ENCODE data around the gene MRPL52. TPM values are rescaled to one million over a fixed set of nuclear protein-coding genes. Genes with fewer than 3 reads are reported as not detected.

Gene MRPL52
- total RNA-seq, 1 experiment from 2014 or later, result 180 TPM

GRCh38 chr14:22819151-22819988, 10.3 kb upstream of the MRPL52 start:
- intact Hi-C loops (cut with micrococcal nuclease), result loop anchor here (10.0 kb wide), 1 partner anchor 165 kb away; no protein-coding TSS in a partner anchor
- H3K9me3 ChIP-seq (ENCODE audit: low read length), result no peaks in the 10 kb centered on the region
- H4K20me1 ChIP-seq (ENCODE audit: low read length), result no peaks in the 10 kb centered on the region
- DNase-seq, result peak; percentile 33
- H3K79me2 ChIP-seq (ENCODE audit: low read length), result no peaks in the 10 kb centered on the region
- no peaks in the 10 kb centered on the region for H3K27me3 ChIP-seq (ENCODE audit: low read length)
- peak overlapping the region; percentile 42 for H3K4me2 ChIP-seq (ENCODE audit: low read length)
- TF ChIP-seq EZH2phosphoT487 (IDR thresholded peaks at IDR 0.05; ENCODE audit: borderline replicate concordance, low read length), result no peak
- TF ChIP-seq EZH2 (IDR thresholded peaks at IDR 0.05; ENCODE audit: low read length, unreplicated experiment), result no peak
- no peak for TF ChIP-seq CTCF (conservative IDR thresholded peaks at IDR 0.05; ENCODE audit: low read depth, low read length)
- H2AFZ ChIP-seq (ENCODE audit: low read length), result peak overlapping the region; percentile 31
- no peak overlapping the region for H3K27ac ChIP-seq (ENCODE audit: low read length)
- POLR2A ChIA-PET (ENCODE audit: unreplicated experiment), result no interaction called here
- no peaks in the 10 kb centered on the region for H3F3A ChIP-seq (ENCODE audit: low read length, unreplicated experiment)
- CTCF ChIA-PET, result interaction anchor here (0.6 kb wide), 1 partner anchor 486 kb away, joined by 10 read pairs; no protein-coding TSS in a partner anchor
- H3K36me3 ChIP-seq (ENCODE audit: low read depth, low read length), result no peaks in the 10 kb centered on the region
- H3K4me3 ChIP-seq (ENCODE audit: low read length), result no peak overlapping the region
- no peak overlapping the region for H3K9ac ChIP-seq (ENCODE audit: low read length)
- no TSS peak for BruUV-seq (replicated peaks)
- peak; percentile 31 for ATAC-seq
- H3K9me2 ChIP-seq (replicated peaks; ENCODE audit: low read length), result no peaks in the 10 kb centered on the region
- H3K4me1 ChIP-seq (ENCODE audit: insufficient read depth, low read length), result peaks cover 31% of the 10 kb centered on the region

- peaks cover 39% of the 10 kb centered on the region for H3K4me1 ChIP-seq (ENCODE audit: insufficient read depth, low read length)
- no peak overlapping the region for H2AFZ ChIP-seq (ENCODE audit: low read length)
- no peaks in the 10 kb centered on the region for H3F3A ChIP-seq (ENCODE audit: low read length, unreplicated experiment)
- H3K4me2 ChIP-seq (ENCODE audit: low read length), result no peak overlapping the region
- no peaks in the 10 kb centered on the region for H3K9me3 ChIP-seq (ENCODE audit: low read length)
- no peak overlapping the region for H3K27ac ChIP-seq (ENCODE audit: low read length)
- intact Hi-C loops (cut with micrococcal nuclease), result loop anchor here (5.0 kb wide), 1 partner anchor 43 kb away; no protein-coding TSS in a partner anchor
- H3K9me2 ChIP-seq (replicated peaks; ENCODE audit: low read length), result no peaks in the 10 kb centered on the region
- no peaks in the 10 kb centered on the region for H3K27me3 ChIP-seq (ENCODE audit: low read length)
- ATAC-seq (no peak), DNase-seq (peak; percentile 75)
- H3K79me2 ChIP-seq (ENCODE audit: low read length), result no peaks in the 10 kb centered on the region
- no peak for TF ChIP-seq EZH2phosphoT487 (IDR thresholded peaks at IDR 0.05; ENCODE audit: borderline replicate concordance, low read length)
- no peak for TF ChIP-seq EZH2 (IDR thresholded peaks at IDR 0.05; ENCODE audit: low read length, unreplicated experiment)
- no peaks in the 10 kb centered on the region for H4K20me1 ChIP-seq (ENCODE audit: low read length)
- H3K36me3 ChIP-seq (ENCODE audit: low read depth, low read length), result no peaks in the 10 kb centered on the region
- no TSS peak for BruUV-seq (replicated peaks)
- CTCF ChIA-PET, result no interaction called here
- POLR2A ChIA-PET (ENCODE audit: unreplicated experiment), result no interaction called here
- H3K9ac ChIP-seq (ENCODE audit: low read length), result no peak overlapping the region
- no peak overlapping the region for H3K4me3 ChIP-seq (ENCODE audit: low read length)
Measured at GRCh38 chr14:22820731-22821130, 9.0 kb upstream of the MRPL52 start.

GRCh38 chr14:22821193-22822015, 8.3 kb upstream of the MRPL52 start:
- no TSS peak for BruUV-seq (replicated peaks)
- intact Hi-C loops (cut with micrococcal nuclease), result loop anchor here (5.0 kb wide), 1 partner anchor 44 kb away; no protein-coding TSS in a partner anchor
- H3K4me2 ChIP-seq (ENCODE audit: low read length), result no peak overlapping the region
- H3K27ac ChIP-seq (ENCODE audit: low read length), result no peak overlapping the region
- H3F3A ChIP-seq (ENCODE audit: low read length, unreplicated experiment), result no peaks in the 10 kb centered on the region
- no peak overlapping the region for H3K9ac ChIP-seq (ENCODE audit: low read length)
- CTCF ChIA-PET, result interaction anchor here (0.8 to 1.9 kb wide), 2 partner anchors 30 to 79 kb away, joined by 4 to 8 read pairs; no protein-coding TSS in a partner anchor
- H3K4me3 ChIP-seq (ENCODE audit: low read length), result no peak overlapping the region
- ATAC-seq (no peak), DNase-seq (no peak)
- H3K27me3 ChIP-seq (ENCODE audit: low read length), result no peaks in the 10 kb centered on the region
- H2AFZ ChIP-seq (ENCODE audit: low read length), result no peak overlapping the region
- H3K36me3 ChIP-seq (ENCODE audit: low read depth, low read length), result no peaks in the 10 kb centered on the region
- H3K79me2 ChIP-seq (ENCODE audit: low read length), result no peaks in the 10 kb centered on the region
- POLR2A ChIA-PET (ENCODE audit: unreplicated experiment), result no interaction called here
- H4K20me1 ChIP-seq (ENCODE audit: low read length), result no peaks in the 10 kb centered on the region
- no peaks in the 10 kb centered on the region for H3K9me3 ChIP-seq (ENCODE audit: low read length)
- TF ChIP-seq EZH2 (IDR thresholded peaks at IDR 0.05; ENCODE audit: low read length, unreplicated experiment) (no peak), CTCF (conservative IDR thresholded peaks at IDR 0.05; ENCODE audit: low read depth, low read length) (no peak), EZH2phosphoT487 (IDR thresholded peaks at IDR 0.05; ENCODE audit: borderline replicate concordance, low read length) (no peak)
- no peaks in the 10 kb centered on the region for H3K9me2 ChIP-seq (replicated peaks; ENCODE audit: low read length)
- H3K4me1 ChIP-seq (ENCODE audit: insufficient read depth, low read length), result peaks cover 39% of the 10 kb centered on the region

All from PC-3 (cell line).